ENCODE data around the gene CPN1. TPM values are rescaled to one million over a fixed set of nuclear protein-coding genes. Genes with fewer than 3 reads are reported as not detected.

The CPN1 gene
- total and polyA plus RNA-seq, 2 of the 8 experiments (the other 6 are each of a cell fraction or from before 2014, with no cell fraction given) = 0.15 to 0.20 TPM

- Histone ChIP-seq H3K18ac (ENCODE audit: extremely low read depth, low read length) (no peak overlapping the region), H3K4ac (replicated peaks; ENCODE audit: insufficient read length, low read depth, low read length) (no peak overlapping the region), H3K9ac (replicated peaks in 1 of 4; ENCODE audit: extremely low read depth in 1 of 4, low read depth in 3 of 4, low read length in 3 of 4) (no peak overlapping the region), H3K56ac (replicated peaks; ENCODE audit: insufficient read length, low read depth, low read length) (no peak overlapping the region), H3K23me2 (ENCODE audit: low read depth, low read length) (no peaks in the 10 kb centered on the region), H3K27ac (ENCODE audit: low read depth, low read length) (no peak overlapping the region), H4K5ac (ENCODE audit: insufficient read length, low read depth, low read length) (no peak overlapping the region), H2BK12ac (ENCODE audit: low read depth, low read length) (no peak overlapping the region), H3K36me3 (ENCODE audit: control insufficient read depth in 2 of 4, insufficient read depth in 4 of 4, low read length in 3 of 4) (no peaks in the 10 kb centered on the region), H3K79me1 (ENCODE audit: low read depth, low read length) (no peaks in the 10 kb centered on the region), H3K23ac (ENCODE audit: insufficient read length) (no peak overlapping the region), H2AFZ (ENCODE audit: low read length) (no peak overlapping the region), H3K79me2 (ENCODE audit: control insufficient read depth in 1 of 2, insufficient read depth in 2 of 2, low read length in 2 of 2) (no peaks in the 10 kb centered on the region), H3K14ac (ENCODE audit: insufficient read length) (no peak overlapping the region), H4K8ac (ENCODE audit: extremely low read depth, insufficient read depth, low read length) (no peak overlapping the region), H4K91ac (replicated peaks; ENCODE audit: insufficient read length, low read length) (no peak overlapping the region), H4K20me1 (replicated peaks in 1 of 2; ENCODE audit: control insufficient read depth in 1 of 2, insufficient read depth in 2 of 2, low read length in 2 of 2) (no peaks in the 10 kb centered on the region), H3K27me3 (replicated peaks in 1 of 4; ENCODE audit: control insufficient read depth in 3 of 4, extremely low read depth in 1 of 4, insufficient read depth in 3 of 4, low read length in 3 of 4) (no peaks in the 10 kb centered on the region), H2BK20ac (ENCODE audit: low read length) (no peak overlapping the region), H3K4me1 (replicated peaks in 1 of 4; ENCODE audit: control insufficient read depth in 3 of 4, insufficient read depth in 4 of 4, low read length in 3 of 4) (no peaks in the 10 kb centered on the region), H3K9me3 (ENCODE audit: insufficient read depth in 2 of 2, low read depth in 1 of 2, low read length in 1 of 2) (no peaks in the 10 kb centered on the region), H2BK120ac (replicated peaks; ENCODE audit: low read depth, low read length) (no peak overlapping the region), H2AK5ac (ENCODE audit: low read depth, low read length) (no peak overlapping the region), H2BK15ac (ENCODE audit: low read length) (no peak overlapping the region), H2BK5ac (ENCODE audit: low read depth, low read length) (no peak overlapping the region), H3K4me3 (ENCODE audit: extremely low read depth in 1 of 4, insufficient read depth in 2 of 4, low read depth in 3 of 4, low read length in 4 of 4) (no peak overlapping the region), H3K4me2 (ENCODE audit: insufficient read depth in 1 of 2, low read depth in 2 of 2, low read length in 2 of 2) (no peak overlapping the region)
- no peak for FAIRE-seq
- 82% methylated on average over 4 of the region's 4 CpGs; no CpG with 5 or more reads in 1 of the 2 experiments for WGBS, 2 experiments (ENCODE audit: extremely low coverage in 1 of 2, insufficient coverage in 1 of 2, insufficient read length in 1 of 2, insufficient replicate concordance in 2 of 2, low coverage in 1 of 2, low lambda C conversion rate in 2 of 2, missing lambda C conversion rate in 1 of 2)
- no peak for DNase-seq (ENCODE audit: low read depth in 1 of 2, low spot score in 2 of 2)
- ChIA-PET CTCF (ENCODE audit: partially characterized antibody) (interaction anchor here (0.9 to 1.9 kb wide), 3 partner anchors 8 to 303 kb away, joined by 4 to 7 read pairs (median 4); no protein-coding TSS in a partner anchor), POLR2A (ENCODE audit: partially characterized antibody) (no interaction called here)
- TF ChIP-seq TCF12 (IDR thresholded peaks at IDR 0.05; ENCODE audit: low read depth, low read length) (no peak), MAX (IDR thresholded peaks at IDR 0.05) (no peak), TAF1 (IDR thresholded peaks at IDR 0.05; ENCODE audit: low read depth, low read length) (no peak), SAP30 (IDR thresholded peaks at IDR 0.05; ENCODE audit: insufficient read depth, insufficient replicate concordance, low read length) (no peak), SP4 (IDR thresholded peaks at IDR 0.05; ENCODE audit: low read length) (no peak), KDM4A (IDR thresholded peaks at IDR 0.05; ENCODE audit: low read depth, low read length, severe bottlenecking) (no peak)
These were observed 38.1 kb upstream of the CPN1 start for GRCh38 chr10:100119726-100120125.
